ENCODE measurements around the gene ATP11A. TPM values are rescaled to one million over a fixed set of nuclear protein-coding genes. Genes with fewer than 3 reads are reported as not detected.

ATP11A gene
- total and polyA plus RNA-seq, 9 of the 15 experiments (the other 6 are each of a cell fraction or from before 2014, with no cell fraction given), result 0.38 to 34.2 (median 4.2) TPM

GRCh38 chr13:112689303-112690245 is at the start of gene ATP11A (continued):
- TF ChIP-seq CEBPZ (IDR thresholded peaks at IDR 0.05; ENCODE audit: borderline replicate concordance, low read depth, low read length), result no peak
- TF ChIP-seq PTTG1 (tag; IDR thresholded peaks at IDR 0.05; ENCODE audit: low read depth), result no peak
- TF ChIP-seq E2F4 (CRISPR knock-in tag; IDR thresholded peaks at IDR 0.05; ENCODE audit: low read depth), result no peak
- no peak for TF ChIP-seq RFX7 (CRISPR knock-in tag; IDR thresholded peaks at IDR 0.05)
- TF ChIP-seq MEF2D (tag; conservative IDR thresholded peaks at IDR 0.05; ENCODE audit: low read depth), result no peak
- peak; percentile 25; the same call in 1 of the 2 replicates for TF ChIP-seq MBD2 (IDR thresholded peaks at IDR 0.05; ENCODE audit: borderline replicate concordance, low read depth)
- no peak for TF ChIP-seq ZNF23 (CRISPR knock-in tag; IDR thresholded peaks at IDR 0.05)
- TF ChIP-seq RB1 (IDR thresholded peaks at IDR 0.05; ENCODE audit: low read depth), result peak; percentile 59; the same call in 1 of the 2 replicates
- peak; percentile 38 for TF ChIP-seq TBP (optimal IDR thresholded peaks at IDR 0.05; ENCODE audit: low read depth, low read length)
- TF ChIP-seq HOMEZ (CRISPR knock-in tag; IDR thresholded peaks at IDR 0.05), result no peak
- TF ChIP-seq TRIM24 (IDR thresholded peaks at IDR 0.05), result no peak
- TF ChIP-seq FOXA3 (CRISPR knock-in tag; conservative IDR thresholded peaks at IDR 0.05 in 1 of 2, IDR thresholded peaks at IDR 0.05 in 1 of 2), result no peak
- 0 out of 2 replicates have a peak, but pooled peaks have one; percentile 33 for TF ChIP-seq DPF2 (IDR thresholded peaks at IDR 0.05)
- no peak for TF ChIP-seq E2F3 (CRISPR knock-in tag; IDR thresholded peaks at IDR 0.05)
- no peak for TF ChIP-seq ZNF780A (CRISPR knock-in tag; IDR thresholded peaks at IDR 0.05)
- no peak for TF ChIP-seq YY1 (IDR thresholded peaks at IDR 0.05; ENCODE audit: borderline replicate concordance in 1 of 3, control insufficient read depth in 1 of 3, extremely low read depth in 1 of 3, insufficient read depth in 3 of 3, insufficient read length in 1 of 3, insufficient replicate concordance in 2 of 3, low read depth in 1 of 3, low read length in 2 of 3)
- no peak for TF ChIP-seq FOS (IDR thresholded peaks at IDR 0.05; ENCODE audit: extremely low read depth, insufficient read length)
- no peak for TF ChIP-seq CBX8 (IDR thresholded peaks at IDR 0.05; ENCODE audit: borderline replicate concordance, extremely low read depth, low read depth, low read length, poor library complexity, severe bottlenecking)
- no peak for TF ChIP-seq ASH1L (IDR thresholded peaks at IDR 0.05; ENCODE audit: borderline replicate concordance, low read depth, partially characterized antibody)
- peak; percentile 32; the same call in 1 of the 2 replicates for TF ChIP-seq C11orf30 (IDR thresholded peaks at IDR 0.05; ENCODE audit: low read depth)
- TF ChIP-seq FOXK2 (conservative IDR thresholded peaks at IDR 0.05 in 1 of 2, IDR thresholded peaks at IDR 0.05 in 1 of 2; ENCODE audit: low read depth in 2 of 2), result peak; percentile 26 to 31; a peak in 1 of 4 replicates
